Loucy (cell line): ENCODE measurements around the gene LDLRAD4.

Experiments used
- H2AFZ ChIP-seq: fragments of 200-600 bp; sonication (generic); 2 replicates; pipeline ENCODE4 v1.6.0; 2016; ENCODE audit warnings: antibody characterized with exemption, mild to moderate bottlenecking, low read length, moderate library complexity
- H3F3A ChIP-seq: fragments of 200-600 bp; 2 replicates; pipeline ENCODE4 v1.6.0; 2016; ENCODE audit warnings: antibody characterized with exemption, low read depth, mild to moderate bottlenecking
- H3K27me3 ChIP-seq: fragments of 200-600 bp; sonication (generic); 2 replicates; pipeline ENCODE4 v1.6.1; 2014; ENCODE audit warnings: low read length, mild to moderate bottlenecking; ENCODE audit not compliant: insufficient read depth, poor library complexity, severe bottlenecking
- H3K36me3 ChIP-seq: fragments of 200-600 bp; sonication (generic); 2 replicates; pipeline ENCODE4 v1.6.1; 2016; ENCODE audit warnings: low read length; ENCODE audit not compliant: insufficient read depth
- H3K4me1 ChIP-seq: fragments of 200-600 bp; sonication (generic); 2 replicates; pipeline ENCODE4 v1.5.1; 2014; ENCODE audit warnings: low read length, mild to moderate bottlenecking; ENCODE audit not compliant: insufficient read depth, poor library complexity, severe bottlenecking
- H3K4me2 ChIP-seq: fragments of 200-600 bp; sonication (generic); 2 replicates; pipeline ENCODE4 v1.6.0; 2014; ENCODE audit warnings: antibody characterized with exemption, low read length, low read depth, mild to moderate bottlenecking; ENCODE audit not compliant: poor library complexity, severe bottlenecking
- H3K4me3 ChIP-seq: fragments of 200-600 bp; sonication (generic); 2 replicates; pipeline ENCODE4 v1.5.1; 2014; ENCODE audit warnings: low read length, mild to moderate bottlenecking, mixed read lengths; ENCODE audit not compliant: poor library complexity, severe bottlenecking
- H3K79me2 ChIP-seq: fragments of 200-600 bp; sonication (generic); 2 replicates; pipeline ENCODE4 v1.6.1; 2014; ENCODE audit warnings: low read length; ENCODE audit not compliant: insufficient read depth
- H3K9ac ChIP-seq: fragments of 200-600 bp; sonication (generic); 2 replicates; pipeline ENCODE4 v1.6.0; 2014; ENCODE audit warnings: mild to moderate bottlenecking, low read depth, low read length, moderate library complexity; ENCODE audit not compliant: poor library complexity, severe bottlenecking
- H3K9me2 ChIP-seq: fragments of 200-600 bp; sonication (generic); replicated peaks from 2 replicates; pipeline ENCODE4 v1.6.1; 2016; ENCODE audit warnings: low read depth, low read length, mixed read lengths
- H3K9me3 ChIP-seq: fragments of 200-600 bp; sonication (generic); 2 replicates; pipeline ENCODE4 v1.6.1; 2014; ENCODE audit warnings: mild to moderate bottlenecking, antibody characterized with exemption, low read length, low read depth; ENCODE audit not compliant: insufficient read depth
- H4K20me1 ChIP-seq: fragments of 200-600 bp; sonication (generic); 2 replicates; pipeline ENCODE4 v1.6.0; 2014; ENCODE audit warnings: antibody characterized with exemption, low read length, mild to moderate bottlenecking; ENCODE audit not compliant: insufficient read depth, poor library complexity, severe bottlenecking
- CTCF ChIP-seq: fragments of 200-600 bp; sonication (generic); conservative IDR thresholded peaks from 2 replicates; pipeline ENCODE4 v1.5.1; 2014; ENCODE audit warnings: mild to moderate bottlenecking, antibody characterized with exemption, low read length
- EZH2phosphoT487 ChIP-seq: fragments of 200-600 bp; IDR thresholded peaks from 2 replicates; pipeline ENCODE4 v1.6.1; 2018; ENCODE audit warnings: antibody characterized with exemption, mild to moderate bottlenecking, moderate library complexity, borderline replicate concordance

Gene LDLRAD4

DNA sequence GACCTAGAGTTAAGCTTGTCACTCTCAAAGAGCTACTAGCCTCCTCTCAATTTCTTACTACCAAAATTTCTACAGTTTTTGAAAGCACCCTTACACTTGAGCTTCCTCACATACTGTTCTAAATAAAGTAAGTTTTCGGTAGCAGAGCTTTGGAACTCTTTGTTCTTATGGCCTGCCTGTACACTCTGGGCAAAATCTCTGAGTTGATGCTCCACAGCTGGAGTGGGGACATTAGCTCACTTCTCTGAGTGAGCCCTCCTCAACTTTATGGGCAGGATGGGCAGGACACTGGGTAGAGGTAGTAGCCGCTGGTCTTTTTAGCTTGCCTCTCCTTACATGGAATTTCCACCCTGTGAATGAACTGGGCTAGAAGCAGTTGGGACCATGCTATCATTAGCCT is 380.0 kb downstream of the LDLRAD4 start:
- Histone ChIP-seq H3K4me1 (no peaks in the 10 kb centered on the region), H2AFZ (no peak overlapping the region), H3K4me2 (no peak overlapping the region), H3K36me3 (peaks cover 5% of the 10 kb centered on the region; the same call in 1 of the 2 replicates), H3K9me3 (peaks cover 34% of the 10 kb centered on the region), H3K9ac (no peak overlapping the region), H3K4me3 (no peak overlapping the region), H4K20me1 (no peaks in the 10 kb centered on the region), H3K79me2 (peaks cover 25% of the 10 kb centered on the region), H3F3A (no peaks in the 10 kb centered on the region), H3K27me3 (no peaks in the 10 kb centered on the region), H3K9me2 (no peaks in the 10 kb centered on the region)
- TF ChIP-seq EZH2phosphoT487 (no peak), CTCF (no peak)

- H4K20me1 ChIP-seq, result no peaks in the 10 kb centered on the region
- no peak for TF ChIP-seq EZH2phosphoT487
- no peak for TF ChIP-seq CTCF
- no peaks in the 10 kb centered on the region for H3K27me3 ChIP-seq
- no peak overlapping the region for H2AFZ ChIP-seq
- peaks cover 21% of the 10 kb centered on the region for H3K79me2 ChIP-seq
- no peak overlapping the region for H3K9ac ChIP-seq
- H3K9me3 ChIP-seq, result peaks cover 34% of the 10 kb centered on the region
- H3K4me2 ChIP-seq, result no peak overlapping the region
- no peak overlapping the region for H3K4me3 ChIP-seq
- H3K9me2 ChIP-seq, result no peaks in the 10 kb centered on the region
- peaks cover under 1% of the 10 kb centered on the region for H3K4me1 ChIP-seq
- no peaks in the 10 kb centered on the region for H3F3A ChIP-seq
- peaks cover 5% of the 10 kb centered on the region; the same call in 1 of the 2 replicates for H3K36me3 ChIP-seq
Measured at GRCh38 chr18:13599031-13599430, 380.5 kb downstream of the LDLRAD4 start.

DNA sequence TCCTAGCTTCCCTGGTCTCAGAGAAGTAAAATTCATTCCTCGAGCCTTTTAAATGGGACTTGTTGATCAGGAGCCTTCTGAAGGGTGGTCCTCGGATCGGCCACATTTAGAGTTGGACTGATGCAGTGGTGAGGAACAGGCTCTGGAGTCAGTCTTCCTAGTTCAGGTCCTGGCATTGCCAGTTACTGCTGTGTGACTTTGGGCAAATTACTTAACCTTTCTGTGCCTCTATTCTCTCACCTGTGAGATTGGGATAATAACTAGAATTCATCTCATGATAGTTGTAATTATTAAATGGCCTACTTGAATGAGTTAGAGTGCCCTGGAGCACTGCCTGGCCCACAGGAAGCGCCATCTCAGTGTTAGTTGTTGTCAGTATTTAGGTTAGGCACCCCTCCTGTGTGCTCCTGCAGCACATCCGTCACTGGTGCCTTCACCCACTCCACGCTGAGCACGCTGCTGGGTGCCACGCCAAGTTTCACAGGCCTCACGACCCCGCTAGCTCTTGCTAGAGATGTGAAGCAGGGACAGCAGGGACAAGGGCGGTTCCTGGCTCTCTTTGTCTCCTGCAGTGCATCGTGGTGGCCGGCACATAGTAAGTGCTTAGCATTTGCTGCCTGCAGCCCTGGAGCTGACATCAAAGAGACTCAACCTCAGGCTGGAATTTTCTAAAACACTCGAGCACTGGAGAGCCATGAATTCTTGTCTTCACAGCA is 384.9 kb downstream of the LDLRAD4 start:
- peaks cover 6% of the 10 kb centered on the region; the same call in 1 of the 2 replicates for H3K9me3 ChIP-seq
- H3K4me1 ChIP-seq, result peaks cover 35% of the 10 kb centered on the region
- H3K27me3 ChIP-seq, result no peaks in the 10 kb centered on the region
- H3K4me2 ChIP-seq, result no peak overlapping the region
- H3K9ac ChIP-seq, result no peak overlapping the region
- H2AFZ ChIP-seq, result no peak overlapping the region
- no peaks in the 10 kb centered on the region for H3K9me2 ChIP-seq
- H3K79me2 ChIP-seq, result peaks cover 14% of the 10 kb centered on the region; the same call in 1 of the 2 replicates
- no peaks in the 10 kb centered on the region for H4K20me1 ChIP-seq
- H3K36me3 ChIP-seq, result 0 out of 2 replicates have a peak, but pooled peaks cover 1% of the 10 kb centered on the region
- peaks cover 2% of the 10 kb centered on the region; the same call in 1 of the 2 replicates for H3F3A ChIP-seq
- no peak overlapping the region for H3K4me3 ChIP-seq
- TF ChIP-seq EZH2phosphoT487 (no peak), CTCF (no peak)
